Spleen (tissue), 11 donors: Measurements from ENCODE around the gene LRFN2. TPM values are rescaled to one million over a fixed set of nuclear protein-coding genes. Genes with fewer than 3 reads are reported as not detected.

ENCODE experiments used
- DNase-seq: peaks from one replicate; pipeline ENCODE4 v3.0.0-alpha.2; 2020
- H3K27ac ChIP-seq, 8 donors: fragments of 200-600 bp; sonication (generic) in 7 of 8; 1 replicate in 4 of 8; 2 replicates in 4 of 8; pipeline versions ENCODE4 v1.5.0 to v1.8.0; 2016 to 2021; ENCODE audit warnings: inconsistent platforms in 4 of 8, mild to moderate bottlenecking in 4 of 8, moderate library complexity in 1 of 8
- H3K27me3 ChIP-seq, 7 donors: fragments of 200-600 bp; sonication (generic) in 6 of 7; replicated peaks in 1 of 7; 1 replicate in 4 of 7; 2 replicates in 3 of 7; pipeline versions ENCODE4 v1.5.0 to v1.8.0; 2016 to 2021; ENCODE audit warnings: inconsistent platforms in 3 of 7, mild to moderate bottlenecking in 1 of 7
- H3K36me3 ChIP-seq, 6 donors: fragments of 200-600 bp; sonication (generic) in 5 of 6; 1 replicate in 4 of 6; 2 replicates in 2 of 6; pipeline versions ENCODE4 v1.5.0 to v1.8.0; 2016 to 2021; ENCODE audit warnings: inconsistent platforms in 2 of 6
- H3K4me1 ChIP-seq, 6 donors: fragments of 200-600 bp; sonication (generic) in 5 of 6; 1 replicate in 3 of 6; 2 replicates in 3 of 6; pipeline versions ENCODE4 v1.5.0 to v1.8.0; 2016 to 2021; ENCODE audit warnings: inconsistent platforms in 3 of 6
- H3K4me3 ChIP-seq, 8 donors: fragments of 200-600 bp; sonication (generic) in 7 of 8; 1 replicate in 4 of 8; 2 replicates in 4 of 8; pipeline versions ENCODE4 v1.5.0 to v1.8.0; 2016 to 2021; ENCODE audit warnings: inconsistent platforms in 4 of 8, mild to moderate bottlenecking in 4 of 8, moderate library complexity in 2 of 8
- H3K9me3 ChIP-seq, 8 donors: fragments of 200-600 bp; sonication (generic) in 7 of 8; 1 replicate in 4 of 8; 2 replicates in 4 of 8; pipeline versions ENCODE4 v1.5.0 to v1.8.0; 2016 to 2021; ENCODE audit warnings: inconsistent platforms in 4 of 8
- POLR2A ChIP-seq, 3 donors: fragments of 450-650 bp; IDR thresholded peaks; one replicate each; pipeline ENCODE4 v1.5.1; 2017; ENCODE audit warnings: antibody characterized with exemption in 3 of 3, mild to moderate bottlenecking in 1 of 3
- POLR2AphosphoS5 ChIP-seq, 3 donors: sonication (generic); formaldehyde crosslinking; IDR thresholded peaks; one replicate each; pipeline ENCODE4 v1.5.1; 2017; ENCODE audit warnings: antibody characterized with exemption in 3 of 3
- WGBS, 5 donors: extraction: QIAGEN DNeasy Blood & Tissue Kit in 3 of 5; methylation state at CpG; one replicate each; pipeline versions ENCODE4 v1.1.5 to v1.1.7; 2013 to 2018; 5-methylcytosine and 5-hydroxymethylcytosine counted together
- intact Hi-C: fragments of 100-400 bp; cut with DNase I; formaldehyde crosslinking; loops from one replicate; pipeline ENCODE4 v1.15.0; 2023; ENCODE audit warnings: low total_unique reads
- polyA plus RNA-seq, 3 donors: library from polyadenylated mRNA; stranded (reverse); fragments of 200-250 nt; gene quantifications; one replicate each; pipeline ENCODE4 v1.2.1, GENCODE V29; 2013
- total RNA-seq, 7 donors: library from RNA; depleted of rRNA in 3 of 7; stranded (reverse); fragments of >200 nt in 3 of 7; fragmentation: NEBNext Ultra II Directional in 4 of 7; extraction: Animal tissue kit (Norgen Biotek cat#: 25700) in 4 of 7; gene quantifications; one replicate each; pipeline versions ENCODE4 v1.1.0 to v1.2.1, GENCODE V29; 2016 to 2021
- TF ChIP-seq, protein P1 (sequence below), 11 experiments: fragments of 200-600 bp in 7 of 11; fragments of 450-650 bp in 4 of 11; sonication (generic) in 4 of 11; IDR thresholded peaks in 8 of 11; conservative IDR thresholded peaks in 3 of 11; 1 replicate in 7 of 11; 2 replicates in 4 of 11; pipeline versions ENCODE4 v1.4.0 to v1.8.0; 2016 to 2021; ENCODE audit warnings: antibody characterized with exemption in 11 of 11, inconsistent platforms in 4 of 11, mild to moderate bottlenecking in 1 of 11
- donor health status: healthy with polysubstance abuse.
- donor health status: DM: no; HTN: no; CAD: no; lungs with moderate emphysema.
- donor health status: DM: no; HTN: no; CAD: no.
- donor health status: Bipolar disorder and iron deficiency.
- donor health status: healthy.
- donor health status: DM: no; HTN: no; CAD: no.
- donor health status: DM: yes; HTN: yes; CAD: no.

The LRFN2 gene
- total and polyA plus RNA-seq, 10 donors, result 0.05 to 6.0 (median 1.3) TPM

DNA sequence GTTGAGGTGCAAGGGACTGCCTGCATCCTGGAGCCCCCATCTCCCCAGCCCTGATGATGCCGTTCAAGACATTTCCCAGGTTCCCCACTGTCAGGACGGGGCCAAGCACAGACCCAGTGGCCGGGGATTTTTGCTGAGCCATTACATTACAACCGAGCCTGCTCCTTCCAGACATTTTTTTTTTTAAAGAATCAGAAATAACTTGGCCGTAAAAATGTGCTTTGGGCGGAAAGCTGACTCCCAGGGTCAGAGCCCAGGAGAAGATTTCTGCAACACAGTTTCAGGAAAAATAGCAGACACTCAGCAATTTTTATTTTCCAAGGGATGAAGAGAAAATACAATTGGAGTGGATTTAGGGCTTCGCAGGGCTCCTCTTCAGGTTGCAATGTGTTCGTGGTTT, 87.9 kb downstream of the LRFN2 start:
- intact Hi-C loops, result no loop called here
- 66 to 73% (median 71%) methylated on average over 8 of the region's 8 CpGs for WGBS, 5 donors
- Histone ChIP-seq H3K9me3 (no peaks in the 10 kb centered on the region), H3K27me3 (no peaks in the 10 kb centered on the region), H3K27ac (no peak overlapping the region), H3K36me3 (no peaks in the 10 kb centered on the region), H3K4me1 (no peaks in the 10 kb centered on the region), H3K4me3 (no peak overlapping the region)
- DNase-seq, result no peak
- TF ChIP-seq, protein P1, sequence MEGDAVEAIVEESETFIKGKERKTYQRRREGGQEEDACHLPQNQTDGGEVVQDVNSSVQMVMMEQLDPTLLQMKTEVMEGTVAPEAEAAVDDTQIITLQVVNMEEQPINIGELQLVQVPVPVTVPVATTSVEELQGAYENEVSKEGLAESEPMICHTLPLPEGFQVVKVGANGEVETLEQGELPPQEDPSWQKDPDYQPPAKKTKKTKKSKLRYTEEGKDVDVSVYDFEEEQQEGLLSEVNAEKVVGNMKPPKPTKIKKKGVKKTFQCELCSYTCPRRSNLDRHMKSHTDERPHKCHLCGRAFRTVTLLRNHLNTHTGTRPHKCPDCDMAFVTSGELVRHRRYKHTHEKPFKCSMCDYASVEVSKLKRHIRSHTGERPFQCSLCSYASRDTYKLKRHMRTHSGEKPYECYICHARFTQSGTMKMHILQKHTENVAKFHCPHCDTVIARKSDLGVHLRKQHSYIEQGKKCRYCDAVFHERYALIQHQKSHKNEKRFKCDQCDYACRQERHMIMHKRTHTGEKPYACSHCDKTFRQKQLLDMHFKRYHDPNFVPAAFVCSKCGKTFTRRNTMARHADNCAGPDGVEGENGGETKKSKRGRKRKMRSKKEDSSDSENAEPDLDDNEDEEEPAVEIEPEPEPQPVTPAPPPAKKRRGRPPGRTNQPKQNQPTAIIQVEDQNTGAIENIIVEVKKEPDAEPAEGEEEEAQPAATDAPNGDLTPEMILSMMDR (IDR thresholded peaks at IDR 0.05 in 8 of 11, conservative IDR thresholded peaks at IDR 0.05 in 3 of 11), result no peak
- TF ChIP-seq POLR2A (IDR thresholded peaks at IDR 0.05) (no peak), POLR2AphosphoS5 (IDR thresholded peaks at IDR 0.05) (no peak)

DNA sequence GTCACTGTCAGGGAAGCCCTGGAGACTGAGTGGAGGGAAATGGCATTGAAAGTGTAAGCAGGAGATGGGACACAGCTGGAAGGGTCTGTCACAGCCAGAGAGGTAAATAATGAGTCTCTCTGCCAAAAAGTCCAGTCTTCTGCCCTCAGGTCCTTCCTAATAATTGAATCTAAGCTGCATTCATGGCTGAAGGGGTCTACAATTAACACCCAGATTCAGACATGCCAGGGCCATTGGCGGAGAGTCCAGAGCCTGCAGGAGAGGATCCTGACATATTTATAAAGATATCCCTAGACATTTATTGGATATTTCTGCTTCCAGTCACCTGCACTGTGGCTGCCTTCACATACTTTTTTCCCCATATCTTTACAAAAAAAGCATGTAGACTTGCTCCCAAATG, 89.0 kb downstream of the LRFN2 start:
- intact Hi-C loops, result no loop called here
- TF ChIP-seq POLR2A (IDR thresholded peaks at IDR 0.05) (no peak), POLR2AphosphoS5 (IDR thresholded peaks at IDR 0.05) (no peak)
- TF ChIP-seq, protein P1 (IDR thresholded peaks at IDR 0.05 in 8 of 11, conservative IDR thresholded peaks at IDR 0.05 in 3 of 11), result no peak
- WGBS, 5 donors, result 86 to 100% (median 91%) methylated on average over 1 of the region's 1 CpG

DNA sequence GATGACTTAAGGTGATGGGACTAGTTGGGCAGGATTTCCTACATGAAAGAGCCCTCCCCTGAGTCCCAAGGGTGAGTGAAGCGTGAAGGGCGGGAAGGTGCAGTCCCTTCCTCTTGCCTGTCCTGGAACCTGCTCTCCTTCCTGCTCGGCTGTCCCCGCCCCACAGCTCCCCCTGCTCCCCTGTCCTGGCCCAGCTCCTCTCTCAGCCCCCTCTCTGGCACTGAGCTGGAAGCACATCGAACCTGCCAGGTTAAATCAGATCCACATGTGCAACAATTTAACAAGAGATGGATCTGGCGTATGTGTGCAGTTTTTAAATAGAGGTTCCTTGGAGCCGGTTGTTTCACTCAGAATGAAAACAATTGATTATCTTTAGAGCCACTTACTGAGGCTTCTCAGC, 95.0 kb downstream of the LRFN2 start:
- intact Hi-C loops, result no loop called here
- no peak overlapping the region for H3K27ac ChIP-seq
- H3K4me3 ChIP-seq, result no peak overlapping the region
- DNase-seq, result no peak
- H3K9me3 ChIP-seq, result no peaks in the 10 kb centered on the region
- H3K27me3 ChIP-seq, result peaks cover 0 to 12% (median 0%) of the 10 kb centered on the region in 7 donors
- no peaks in the 10 kb centered on the region for H3K36me3 ChIP-seq
- TF ChIP-seq POLR2A (IDR thresholded peaks at IDR 0.05) (no peak), POLR2AphosphoS5 (IDR thresholded peaks at IDR 0.05) (no peak)
- TF ChIP-seq, protein P1 (IDR thresholded peaks at IDR 0.05 in 8 of 11, conservative IDR thresholded peaks at IDR 0.05 in 3 of 11), result no peak
- H3K4me1 ChIP-seq, result no peaks in the 10 kb centered on the region
- WGBS, 5 donors, result 67 to 78% (median 71%) methylated on average over 6 to 7 of the region's 7 CpGs

More for the DNA sequence above, 89.0 kb downstream of the LRFN2 start:
- Histone ChIP-seq H3K27ac (no peak overlapping the region), H3K9me3 (no peaks in the 10 kb centered on the region), H3K4me3 (no peak overlapping the region), H3K27me3 (peaks cover 0 to 2% (median 0%) of the 10 kb centered on the region in 7 donors), H3K4me1 (no peaks in the 10 kb centered on the region), H3K36me3 (no peaks in the 10 kb centered on the region)
- no peak for DNase-seq

DNA sequence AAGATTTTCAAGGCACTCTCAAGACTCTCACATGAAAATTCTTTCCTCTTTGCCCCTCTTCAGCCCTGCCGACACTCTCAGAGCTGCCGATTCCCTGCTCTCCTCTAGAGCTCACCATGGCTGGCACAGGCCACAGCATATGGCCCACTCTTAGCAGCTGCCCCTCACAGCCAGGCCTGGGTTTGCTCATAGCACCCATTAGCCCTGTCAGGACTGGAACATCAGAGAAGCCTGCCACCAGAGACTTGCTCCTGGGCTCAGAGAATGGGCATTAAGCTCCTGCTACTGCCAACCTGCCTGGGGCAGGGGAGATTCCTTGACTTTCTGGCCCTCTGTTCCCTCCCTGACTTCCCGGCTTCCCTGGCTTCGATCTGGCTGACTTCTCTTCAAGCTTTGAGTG, 96.7 kb downstream of the LRFN2 start:
- Histone ChIP-seq H3K4me3 (no peak overlapping the region), H3K4me1 (no peaks in the 10 kb centered on the region), H3K27me3 (peaks cover 0 to 12% (median 0%) of the 10 kb centered on the region in 7 donors), H3K9me3 (no peaks in the 10 kb centered on the region), H3K27ac (no peak overlapping the region), H3K36me3 (no peaks in the 10 kb centered on the region)
- TF ChIP-seq POLR2A (IDR thresholded peaks at IDR 0.05), result no peak
- TF ChIP-seq POLR2AphosphoS5 (IDR thresholded peaks at IDR 0.05), result no peak
- TF ChIP-seq, protein P1 (IDR thresholded peaks at IDR 0.05 in 8 of 11, conservative IDR thresholded peaks at IDR 0.05 in 3 of 11), result no peak
- intact Hi-C loops, result no loop called here
- no peak for DNase-seq
- WGBS, 5 donors, result 82 to 94% (median 89%) methylated on average over 4 of the region's 4 CpGs
